PC-3 (cell line): ENCODE measurements around the gene DOC2A.

ENCODE experiments used
- EZH2 ChIP-seq: fragments of 300-600 bp; sonication (generic); IDR thresholded peaks from one replicate; pipeline ENCODE4 v1.6.1; 2017; ENCODE audit warnings: antibody characterized with exemption, mild to moderate bottlenecking, low read length; ENCODE audit not compliant: unreplicated experiment
- TF ChIP-seq, protein P1 (sequence below): fragments of 300-600 bp; sonication (generic); conservative IDR thresholded peaks from 2 replicates; pipeline ENCODE4 v1.5.1; 2017; ENCODE audit warnings: antibody characterized with exemption, low read depth, mild to moderate bottlenecking, low read length

- TF ChIP-seq, protein P1, sequence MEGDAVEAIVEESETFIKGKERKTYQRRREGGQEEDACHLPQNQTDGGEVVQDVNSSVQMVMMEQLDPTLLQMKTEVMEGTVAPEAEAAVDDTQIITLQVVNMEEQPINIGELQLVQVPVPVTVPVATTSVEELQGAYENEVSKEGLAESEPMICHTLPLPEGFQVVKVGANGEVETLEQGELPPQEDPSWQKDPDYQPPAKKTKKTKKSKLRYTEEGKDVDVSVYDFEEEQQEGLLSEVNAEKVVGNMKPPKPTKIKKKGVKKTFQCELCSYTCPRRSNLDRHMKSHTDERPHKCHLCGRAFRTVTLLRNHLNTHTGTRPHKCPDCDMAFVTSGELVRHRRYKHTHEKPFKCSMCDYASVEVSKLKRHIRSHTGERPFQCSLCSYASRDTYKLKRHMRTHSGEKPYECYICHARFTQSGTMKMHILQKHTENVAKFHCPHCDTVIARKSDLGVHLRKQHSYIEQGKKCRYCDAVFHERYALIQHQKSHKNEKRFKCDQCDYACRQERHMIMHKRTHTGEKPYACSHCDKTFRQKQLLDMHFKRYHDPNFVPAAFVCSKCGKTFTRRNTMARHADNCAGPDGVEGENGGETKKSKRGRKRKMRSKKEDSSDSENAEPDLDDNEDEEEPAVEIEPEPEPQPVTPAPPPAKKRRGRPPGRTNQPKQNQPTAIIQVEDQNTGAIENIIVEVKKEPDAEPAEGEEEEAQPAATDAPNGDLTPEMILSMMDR = no peak
- no peak for TF ChIP-seq EZH2
Observed at GRCh38 chr16:29995324-29995910, 15.4 kb downstream of the DOC2A start, which contains the start of gene HIRIP3.
